Neural progenitor cell (in vitro differentiated cells): ENCODE data around the gene VWA5B1. TPM values are rescaled to one million over a fixed set of nuclear protein-coding genes. Genes with fewer than 3 reads are reported as not detected.
A peak's percentile ranks its signal among the peaks of the same experiment; 100 is the strongest.

ENCODE experiments used
- DNase-seq: peaks from one replicate; pipeline ENCODE4 v3.0.0-alpha.2; 2016; ENCODE audit warnings: low spot score
- H2AFZ ChIP-seq: fragments of 200-600 bp; sonication (generic); replicated peaks from 2 replicates; pipeline ENCODE4 v1.6.1; 2016; ENCODE audit warnings: antibody characterized with exemption
- H3F3A ChIP-seq: fragments of 200-600 bp; sonication (generic); 2 replicates; pipeline ENCODE4 v1.6.1; 2016; ENCODE audit warnings: antibody characterized with exemption, low read depth
- H3K27ac ChIP-seq: fragments of 200-600 bp; sonication (generic); 2 replicates; pipeline ENCODE4 v1.5.1; 2016; ENCODE audit warnings: mild to moderate bottlenecking
- H3K27me3 ChIP-seq: fragments of 200-600 bp; sonication (generic); 2 replicates; pipeline ENCODE4 v1.6.1; 2016; ENCODE audit warnings: mild to moderate bottlenecking, moderate library complexity
- H3K36me3 ChIP-seq: fragments of 200-600 bp; sonication (generic); 2 replicates; pipeline ENCODE4 v1.5.1; 2016
- H3K4me1 ChIP-seq: fragments of 200-600 bp; sonication (generic); 2 replicates; pipeline ENCODE4 v1.6.1; 2016; ENCODE audit warnings: mixed run types
- H3K4me2 ChIP-seq: fragments of 200-600 bp; sonication (generic); 2 replicates; pipeline ENCODE4 v1.6.1; 2016
- H3K4me3 ChIP-seq: fragments of 200-600 bp; sonication (generic); 2 replicates; pipeline ENCODE4 v1.5.1; 2016
- H3K79me2 ChIP-seq: fragments of 200-600 bp; sonication (generic); 2 replicates; pipeline ENCODE4 v1.6.1; 2016; ENCODE audit warnings: low read depth
- H3K9ac ChIP-seq: fragments of 200-600 bp; sonication (generic); 2 replicates; pipeline ENCODE4 v1.6.1; 2016
- H3K9me3 ChIP-seq: fragments of 200-600 bp; sonication (generic); 2 replicates; pipeline ENCODE4 v1.5.1; 2016; ENCODE audit warnings: low read depth
- H4K20me1 ChIP-seq: fragments of 200-600 bp; sonication (generic); 2 replicates; pipeline ENCODE4 v1.6.1; 2016; ENCODE audit warnings: low read depth
- H3K27ac Mint-ChIP-seq: 3 replicates; pipeline ENCODE4 v1.8.0; 2021; ENCODE audit warnings: mixed read lengths
- H3K27me3 Mint-ChIP-seq: 2 replicates; pipeline ENCODE4 v1.8.0; 2022; ENCODE audit warnings: low read depth, mild to moderate bottlenecking, inconsistent platforms, moderate library complexity, mixed read lengths; ENCODE audit not compliant: insufficient read depth
- H3K36me3 Mint-ChIP-seq: 3 replicates; pipeline ENCODE4 v1.8.0; 2021; ENCODE audit warnings: mixed read lengths
- H3K4me1 Mint-ChIP-seq: 3 replicates; pipeline ENCODE4 v1.8.0; 2021; ENCODE audit warnings: mixed read lengths
- H3K4me3 Mint-ChIP-seq: 3 replicates; pipeline ENCODE4 v1.8.0; 2021; ENCODE audit warnings: mild to moderate bottlenecking, moderate library complexity, mixed read lengths
- H3K9me3 Mint-ChIP-seq: 3 replicates; pipeline ENCODE4 v1.8.0; 2020; ENCODE audit warnings: mixed read lengths
- EZH2 ChIP-seq: fragments of 200-600 bp; sonication (generic); IDR thresholded peaks from 2 replicates; pipeline ENCODE4 v1.6.1; 2017; ENCODE audit warnings: antibody characterized with exemption, mild to moderate bottlenecking, moderate library complexity
- EZH2phosphoT487 ChIP-seq: fragments of 200-600 bp; sonication (generic); IDR thresholded peaks from 2 replicates; pipeline ENCODE4 v1.6.1; 2017; ENCODE audit warnings: antibody characterized with exemption
- total RNA-seq: library from RNA; depleted of rRNA; stranded (reverse); fragments of >200 nt; gene quantifications from 2 replicates; pipeline ENCODE4 v1.2.3, GENCODE V29; 2015; ENCODE audit warnings: low replicate concordance
- TF ChIP-seq, protein P1 (sequence below): fragments of 200-600 bp; sonication (generic); IDR thresholded peaks from 2 replicates; pipeline ENCODE4 v1.5.1; 2017; ENCODE audit warnings: antibody characterized with exemption, mild to moderate bottlenecking

Gene VWA5B1
- total RNA-seq, 1 donor from 2014 or later, result not detected

- Histone ChIP-seq H2AFZ (no peak overlapping the region), H4K20me1 (peaks cover 21% of the 10 kb centered on the region), H3K27ac (no peak overlapping the region), H3K9ac (no peak overlapping the region), H3F3A (no peaks in the 10 kb centered on the region), H3K79me2 (no peaks in the 10 kb centered on the region), H3K9me3 (no peaks in the 10 kb centered on the region), H3K4me3 (no peak overlapping the region), H3K27me3 (peaks cover 100% of the 10 kb centered on the region), H3K4me2 (no peak overlapping the region), H3K4me1 (peaks cover 2% of the 10 kb centered on the region), H3K36me3 (no peaks in the 10 kb centered on the region)
- DNase-seq, result no peak
- no peak for TF ChIP-seq EZH2phosphoT487
- TF ChIP-seq, protein P1, sequence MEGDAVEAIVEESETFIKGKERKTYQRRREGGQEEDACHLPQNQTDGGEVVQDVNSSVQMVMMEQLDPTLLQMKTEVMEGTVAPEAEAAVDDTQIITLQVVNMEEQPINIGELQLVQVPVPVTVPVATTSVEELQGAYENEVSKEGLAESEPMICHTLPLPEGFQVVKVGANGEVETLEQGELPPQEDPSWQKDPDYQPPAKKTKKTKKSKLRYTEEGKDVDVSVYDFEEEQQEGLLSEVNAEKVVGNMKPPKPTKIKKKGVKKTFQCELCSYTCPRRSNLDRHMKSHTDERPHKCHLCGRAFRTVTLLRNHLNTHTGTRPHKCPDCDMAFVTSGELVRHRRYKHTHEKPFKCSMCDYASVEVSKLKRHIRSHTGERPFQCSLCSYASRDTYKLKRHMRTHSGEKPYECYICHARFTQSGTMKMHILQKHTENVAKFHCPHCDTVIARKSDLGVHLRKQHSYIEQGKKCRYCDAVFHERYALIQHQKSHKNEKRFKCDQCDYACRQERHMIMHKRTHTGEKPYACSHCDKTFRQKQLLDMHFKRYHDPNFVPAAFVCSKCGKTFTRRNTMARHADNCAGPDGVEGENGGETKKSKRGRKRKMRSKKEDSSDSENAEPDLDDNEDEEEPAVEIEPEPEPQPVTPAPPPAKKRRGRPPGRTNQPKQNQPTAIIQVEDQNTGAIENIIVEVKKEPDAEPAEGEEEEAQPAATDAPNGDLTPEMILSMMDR, result no peak
- TF ChIP-seq EZH2, result no peak
- H3K4me1 Mint-ChIP-seq, result peaks cover 17% of the 10 kb centered on the region
- no peaks in the 10 kb centered on the region for H3K9me3 Mint-ChIP-seq
- peaks cover 42% of the 10 kb centered on the region for H3K27me3 Mint-ChIP-seq
- no peak overlapping the region for H3K27ac Mint-ChIP-seq
- H3K4me3 Mint-ChIP-seq, result no peak overlapping the region
- no peaks in the 10 kb centered on the region for H3K36me3 Mint-ChIP-seq
Observed at GRCh38 chr1:20371883-20372282, 81.2 kb downstream of the VWA5B1 start.

DNA sequence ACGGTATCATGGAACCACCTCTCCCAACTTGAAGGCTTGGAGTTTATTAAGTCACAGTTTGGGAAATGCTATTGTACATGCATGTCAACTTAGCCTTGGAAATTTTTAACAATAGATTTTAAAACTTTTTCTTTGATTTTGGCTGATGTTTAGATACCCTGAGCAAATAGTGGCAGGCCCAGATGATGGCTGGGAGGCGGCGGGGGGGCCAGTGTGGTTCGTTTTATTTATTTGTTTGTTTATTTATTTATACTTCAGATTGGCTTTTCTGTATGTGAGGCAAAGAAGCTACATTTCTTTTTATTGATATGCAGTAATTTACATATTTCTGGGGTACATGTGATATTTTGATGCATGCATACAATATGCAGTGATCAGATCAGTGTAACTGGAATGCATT is 82.0 kb downstream of the VWA5B1 start:
- TF ChIP-seq EZH2, result no peak
- H3K4me1 Mint-ChIP-seq, result peaks cover 17% of the 10 kb centered on the region
- H3K27ac ChIP-seq, result no peak overlapping the region
- no peaks in the 10 kb centered on the region for H3K36me3 Mint-ChIP-seq
- no peaks in the 10 kb centered on the region for H3K79me2 ChIP-seq
- H3K36me3 ChIP-seq, result no peaks in the 10 kb centered on the region
- H3F3A ChIP-seq, result no peaks in the 10 kb centered on the region
- no peak overlapping the region for H3K27ac Mint-ChIP-seq
- peaks cover 99% of the 10 kb centered on the region for H3K27me3 ChIP-seq
- H3K9me3 Mint-ChIP-seq, result no peaks in the 10 kb centered on the region
- peaks cover 16% of the 10 kb centered on the region for H4K20me1 ChIP-seq
- no peak overlapping the region for H2AFZ ChIP-seq
- no peak overlapping the region for H3K4me3 ChIP-seq
- DNase-seq, result no peak
- H3K27me3 Mint-ChIP-seq, result peaks cover 34% of the 10 kb centered on the region
- H3K4me1 ChIP-seq, result no peaks in the 10 kb centered on the region
- H3K4me3 Mint-ChIP-seq, result no peak overlapping the region
- no peak overlapping the region for H3K9ac ChIP-seq
- no peaks in the 10 kb centered on the region for H3K9me3 ChIP-seq
- H3K4me2 ChIP-seq, result no peak overlapping the region

- Histone ChIP-seq H3K9ac (no peak overlapping the region), H3K36me3 (no peaks in the 10 kb centered on the region), H4K20me1 (peaks cover 15% of the 10 kb centered on the region), H3K4me2 (peak overlapping the region; percentile 19), H3K27me3 (peaks cover 93% of the 10 kb centered on the region), H3K27ac (no peak overlapping the region), H3K4me1 (no peaks in the 10 kb centered on the region), H2AFZ (no peak overlapping the region), H3K79me2 (no peaks in the 10 kb centered on the region), H3K9me3 (no peaks in the 10 kb centered on the region), H3F3A (no peaks in the 10 kb centered on the region), H3K4me3 (no peak overlapping the region)
- peaks cover 28% of the 10 kb centered on the region for H3K27me3 Mint-ChIP-seq
- H3K36me3 Mint-ChIP-seq, result no peaks in the 10 kb centered on the region
- peak; percentile 50 for DNase-seq
- H3K4me1 Mint-ChIP-seq, result peaks cover 17% of the 10 kb centered on the region
- TF ChIP-seq EZH2, result no peak
- TF ChIP-seq, protein P1, result no peak
- no peak overlapping the region for H3K27ac Mint-ChIP-seq
- H3K9me3 Mint-ChIP-seq, result no peaks in the 10 kb centered on the region
- no peak overlapping the region for H3K4me3 Mint-ChIP-seq
Observed at GRCh38 chr1:20373286-20373685, 82.6 kb downstream of the VWA5B1 start.

- Mint-ChIP-seq H3K4me1 (peaks cover 17% of the 10 kb centered on the region), H3K27me3 (peaks cover 24% of the 10 kb centered on the region), H3K27ac (no peak overlapping the region), H3K9me3 (no peaks in the 10 kb centered on the region), H3K4me3 (no peak overlapping the region), H3K36me3 (no peaks in the 10 kb centered on the region)
- peak overlapping the region; percentile 18 for H3K4me2 ChIP-seq
- no peak overlapping the region for H3K9ac ChIP-seq
- peaks cover 15% of the 10 kb centered on the region for H4K20me1 ChIP-seq
- DNase-seq, result peak; percentile 29
- H3K9me3 ChIP-seq, result no peaks in the 10 kb centered on the region
- no peak overlapping the region for H3K4me3 ChIP-seq
- H3K4me1 ChIP-seq, result no peaks in the 10 kb centered on the region
- TF ChIP-seq EZH2, result no peak
- TF ChIP-seq, protein P1, result no peak
- TF ChIP-seq EZH2phosphoT487, result no peak
- no peaks in the 10 kb centered on the region for H3K79me2 ChIP-seq
- H3K27ac ChIP-seq, result no peak overlapping the region
- H3F3A ChIP-seq, result no peaks in the 10 kb centered on the region
- no peaks in the 10 kb centered on the region for H3K36me3 ChIP-seq
- H3K27me3 ChIP-seq, result peaks cover 93% of the 10 kb centered on the region
- no peak overlapping the region for H2AFZ ChIP-seq
Observed at GRCh38 chr1:20373764-20374163, 83.1 kb downstream of the VWA5B1 start.
